Lower lobe of right lung (tissue), 2 donors: ENCODE measurements around the gene PRKCZ. TPM values are rescaled to one million over a fixed set of nuclear protein-coding genes. Genes with fewer than 3 reads are reported as not detected.

ENCODE experiments used
- ATAC-seq, 2 donors: fragments of 200-7000 bp; cut with Tn5 transposase; one replicate each; pipeline ENCODE4 v1.9.1; 2020 to 2022; ENCODE audit warnings: mild to moderate bottlenecking in 2 of 2, moderate library complexity in 2 of 2
- DNase-seq: peaks from one replicate; pipeline ENCODE4 v3.0.0-alpha.2; 2020
- H3K27ac ChIP-seq: fragments of 200-600 bp; one replicate; pipeline ENCODE4 v1.8.0; 2022
- H3K27me3 ChIP-seq: fragments of 200-600 bp; one replicate; pipeline ENCODE4 v1.8.0; 2022; ENCODE audit warnings: low read depth
- H3K36me3 ChIP-seq: fragments of 200-600 bp; one replicate; pipeline ENCODE4 v1.8.0; 2022; ENCODE audit warnings: mild to moderate bottlenecking
- H3K4me1 ChIP-seq: fragments of 200-600 bp; one replicate; pipeline ENCODE4 v1.8.0; 2022
- H3K4me3 ChIP-seq: fragments of 200-600 bp; one replicate; pipeline ENCODE4 v1.8.0; 2022; ENCODE audit warnings: mild to moderate bottlenecking
- H3K9me3 ChIP-seq: fragments of 200-600 bp; one replicate; pipeline ENCODE4 v1.8.0; 2022
- CTCF ChIP-seq: fragments of 200-600 bp; IDR thresholded peaks from one replicate; pipeline ENCODE4 v1.8.0; 2022; ENCODE audit warnings: antibody characterized with exemption, mild to moderate bottlenecking
- intact Hi-C: fragments of 100-400 bp; cut with DNase I; formaldehyde crosslinking; loops from one replicate; pipeline ENCODE4 v1.11.0; 2022
- total RNA-seq: library from RNA; stranded (reverse); fragmentation: NEBNext Ultra II Directional; extraction: Animal tissue kit (Norgen Biotek cat#: 25700); gene quantifications from one replicate; pipeline ENCODE4 v1.2.1, GENCODE V29; 2021
- donor health status: DM: no; HTN: yes; CAD: no; lungs with severe emphysema.

Gene PRKCZ
- total RNA-seq, 1 donor from 2014 or later: 97.6 TPM

GRCh38 chr1:2133039-2133878 lies 83.0 kb downstream of the PRKCZ start:
- H3K4me3 ChIP-seq: peak overlapping the region; percentile 49
- peak; percentile 98 for DNase-seq
- no peak for TF ChIP-seq CTCF
- intact Hi-C loops: no loop called here
- peak overlapping the region; percentile 90 for H3K27ac ChIP-seq
- H3K9me3 ChIP-seq: no peaks in the 10 kb centered on the region
- no peaks in the 10 kb centered on the region for H3K27me3 ChIP-seq
- H3K4me1 ChIP-seq: peaks cover 42% of the 10 kb centered on the region
- peak; percentile 81 to 90 for ATAC-seq
- H3K36me3 ChIP-seq: peaks cover 6% of the 10 kb centered on the region

DNA sequence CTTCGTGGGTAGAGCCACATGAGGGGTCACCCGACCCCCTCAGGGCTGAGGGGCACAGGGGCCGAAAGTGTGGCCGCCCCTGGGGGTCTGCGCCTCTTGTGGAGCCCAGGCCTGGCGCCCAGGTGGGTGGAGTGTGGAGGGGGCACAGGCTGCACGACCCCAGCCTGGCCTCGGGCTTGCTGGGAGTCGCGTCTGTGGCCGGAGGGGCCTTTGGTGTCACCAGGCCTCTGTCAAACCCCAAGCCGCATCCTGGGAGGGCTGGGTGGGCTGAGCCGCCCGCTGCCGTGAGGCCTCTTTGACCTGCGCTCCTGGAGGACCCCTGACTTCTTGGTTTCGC lies 83.6 kb downstream of the PRKCZ start:
- Histone ChIP-seq H3K9me3 (no peaks in the 10 kb centered on the region), H3K27ac (peak overlapping the region; percentile 90), H3K36me3 (peaks cover 6% of the 10 kb centered on the region), H3K27me3 (no peaks in the 10 kb centered on the region), H3K4me1 (peaks cover 42% of the 10 kb centered on the region), H3K4me3 (peak overlapping the region; percentile 49)
- DNase-seq: peak; percentile 59
- intact Hi-C loops: no loop called here
- no peak for ATAC-seq
- TF ChIP-seq CTCF: no peak

- H3K27ac ChIP-seq: peak overlapping the region; percentile 90
- H3K27me3 ChIP-seq: no peaks in the 10 kb centered on the region
- H3K9me3 ChIP-seq: no peaks in the 10 kb centered on the region
- TF ChIP-seq CTCF: no peak
- ATAC-seq: no peak
- H3K4me3 ChIP-seq: no peak overlapping the region
- intact Hi-C loops: no loop called here
- peaks cover 42% of the 10 kb centered on the region for H3K4me1 ChIP-seq
- DNase-seq: no peak
- peaks cover 6% of the 10 kb centered on the region for H3K36me3 ChIP-seq
Observed at GRCh38 chr1:2134266-2134620, 84.0 kb downstream of the PRKCZ start.

- no peak for TF ChIP-seq CTCF
- intact Hi-C loops: no loop called here
- Histone ChIP-seq H3K36me3 (peaks cover 6% of the 10 kb centered on the region), H3K9me3 (no peaks in the 10 kb centered on the region), H3K27ac (peak overlapping the region; percentile 90), H3K27me3 (no peaks in the 10 kb centered on the region), H3K4me3 (no peak overlapping the region), H3K4me1 (peaks cover 42% of the 10 kb centered on the region)
- ATAC-seq (no peak), DNase-seq (peak; percentile 68)
Observed at GRCh38 chr1:2134621-2135307, 84.6 kb downstream of the PRKCZ start.

- intact Hi-C loops: no loop called here
- H3K4me1 ChIP-seq: peaks cover 42% of the 10 kb centered on the region
- no peak overlapping the region for H3K4me3 ChIP-seq
- peaks cover 6% of the 10 kb centered on the region for H3K36me3 ChIP-seq
- H3K9me3 ChIP-seq: no peaks in the 10 kb centered on the region
- ATAC-seq (peak; percentile 69 to 70), DNase-seq (peak; percentile 91)
- no peak for TF ChIP-seq CTCF
- H3K27me3 ChIP-seq: no peaks in the 10 kb centered on the region
- H3K27ac ChIP-seq: peak overlapping the region; percentile 90
Observed at GRCh38 chr1:2135441-2135841, 85.2 kb downstream of the PRKCZ start.
